GM19238 (cell line): ENCODE results near the gene SRI.

ENCODE experiments used
- DNase-seq: peaks from one replicate; pipeline ENCODE4 v3.0.0; 2011; ENCODE audit warnings: low spot score; ENCODE audit not compliant: insufficient read length

Gene SRI

GRCh38 chr7:88226201-88226600 lies 6.4 kb upstream of the SRI start:
- no peak for DNase-seq

- DNase-seq, result no peak
These were observed 4.9 kb upstream of the SRI start for GRCh38 chr7:88224601-88225275.

- DNase-seq, result no peak
These were observed 3.4 kb upstream of the SRI start for GRCh38 chr7:88223265-88223664.

- no peak for DNase-seq
These were observed 817 bp downstream of the SRI start for GRCh38 chr7:88218836-88219605.

- no peak for DNase-seq
These were observed 1.5 kb downstream of the SRI start for GRCh38 chr7:88218429-88218745.

GRCh38 chr7:88217675-88218428 lies 2.0 kb downstream of the SRI start:
- no peak for DNase-seq

- DNase-seq, result no peak
These were observed 3.6 kb downstream of the SRI start for GRCh38 chr7:88216276-88216675.

- DNase-seq, result no peak
These were observed 4.5 kb downstream of the SRI start for GRCh38 chr7:88215295-88215694.

- no peak for DNase-seq
These were observed 5.4 kb downstream of the SRI start for GRCh38 chr7:88214456-88214855.

- DNase-seq, result no peak
These were observed 6.9 kb downstream of the SRI start for GRCh38 chr7:88212918-88213317.

- no peak for DNase-seq
These were observed 11.3 kb downstream of the SRI start for GRCh38 chr7:88208521-88208920.

GRCh38 chr7:88206254-88206653 lies 13.6 kb downstream of the SRI start:
- DNase-seq, result no peak

- DNase-seq, result no peak
These were observed 14.7 kb downstream of the SRI start for GRCh38 chr7:88205179-88205578.

- no peak for DNase-seq
These were observed 15.2 kb downstream of the SRI start for GRCh38 chr7:88204525-88205110.

- no peak for DNase-seq
These were observed 16.4 kb downstream of the SRI start for GRCh38 chr7:88203401-88203800.

- no peak for DNase-seq
These were observed 17.0 kb downstream of the SRI start for GRCh38 chr7:88202799-88203198.

GRCh38 chr7:88202278-88202677 lies 17.6 kb downstream of the SRI start:
- DNase-seq, result no peak

GRCh38 chr7:88201305-88201704 lies 18.5 kb downstream of the SRI start:
- DNase-seq, result no peak

- DNase-seq, result no peak
These were observed 19.0 kb downstream of the SRI start for GRCh38 chr7:88200789-88201188.

- DNase-seq, result no peak
These were observed 19.6 kb downstream of the SRI start for GRCh38 chr7:88200261-88200660.

GRCh38 chr7:88191911-88192310 lies 27.9 kb downstream of the SRI start:
- DNase-seq, result no peak

- no peak for DNase-seq
These were observed 34.2 kb downstream of the SRI start for GRCh38 chr7:88185650-88186049.
